Lower lobe of right lung (tissue), 2 donors: ENCODE measurements around the gene DLX5. TPM values are rescaled to one million over a fixed set of nuclear protein-coding genes. Genes with fewer than 3 reads are reported as not detected.

Experiments used
- ATAC-seq, 2 donors: fragments of 200-7000 bp; cut with Tn5 transposase; one replicate each; pipeline ENCODE4 v1.9.1; 2020 to 2022; ENCODE audit warnings: mild to moderate bottlenecking in 2 of 2, moderate library complexity in 2 of 2
- DNase-seq: peaks from one replicate; pipeline ENCODE4 v3.0.0-alpha.2; 2020
- H3K27ac ChIP-seq: fragments of 200-600 bp; one replicate; pipeline ENCODE4 v1.8.0; 2022
- H3K27me3 ChIP-seq: fragments of 200-600 bp; one replicate; pipeline ENCODE4 v1.8.0; 2022; ENCODE audit warnings: low read depth
- H3K36me3 ChIP-seq: fragments of 200-600 bp; one replicate; pipeline ENCODE4 v1.8.0; 2022; ENCODE audit warnings: mild to moderate bottlenecking
- H3K4me1 ChIP-seq: fragments of 200-600 bp; one replicate; pipeline ENCODE4 v1.8.0; 2022
- H3K4me3 ChIP-seq: fragments of 200-600 bp; one replicate; pipeline ENCODE4 v1.8.0; 2022; ENCODE audit warnings: mild to moderate bottlenecking
- H3K9me3 ChIP-seq: fragments of 200-600 bp; one replicate; pipeline ENCODE4 v1.8.0; 2022
- CTCF ChIP-seq: fragments of 200-600 bp; IDR thresholded peaks from one replicate; pipeline ENCODE4 v1.8.0; 2022; ENCODE audit warnings: antibody characterized with exemption, mild to moderate bottlenecking
- intact Hi-C: fragments of 100-400 bp; cut with DNase I; formaldehyde crosslinking; loops from one replicate; pipeline ENCODE4 v1.11.0; 2022
- total RNA-seq: library from RNA; stranded (reverse); fragmentation: NEBNext Ultra II Directional; extraction: Animal tissue kit (Norgen Biotek cat#: 25700); gene quantifications from one replicate; pipeline ENCODE4 v1.2.1, GENCODE V29; 2021
- donor health status: DM: no; HTN: yes; CAD: no; lungs with severe emphysema.

Gene DLX5
- total RNA-seq, 1 donor from 2014 or later, result not detected

- intact Hi-C loops, result no loop called here
- Histone ChIP-seq H3K4me1 (peaks cover 11% of the 10 kb centered on the region), H3K9me3 (no peaks in the 10 kb centered on the region), H3K36me3 (no peaks in the 10 kb centered on the region), H3K27me3 (peaks cover 98% of the 10 kb centered on the region), H3K4me3 (no peak overlapping the region), H3K27ac (no peak overlapping the region)
- ATAC-seq, result no peak
- DNase-seq, result no peak
- TF ChIP-seq CTCF, result no peak
These were observed 8.8 kb downstream of the DLX5 start for GRCh38 chr7:97015756-97016380.

- intact Hi-C loops, result no loop called here
- H3K27ac ChIP-seq, result no peak overlapping the region
- H3K36me3 ChIP-seq, result no peaks in the 10 kb centered on the region
- peaks cover 11% of the 10 kb centered on the region for H3K4me1 ChIP-seq
- DNase-seq (no peak), ATAC-seq (no peak)
- no peaks in the 10 kb centered on the region for H3K9me3 ChIP-seq
- H3K4me3 ChIP-seq, result no peak overlapping the region
- peaks cover 98% of the 10 kb centered on the region for H3K27me3 ChIP-seq
- no peak for TF ChIP-seq CTCF
These were observed 9.4 kb downstream of the DLX5 start for GRCh38 chr7:97015279-97015678.

GRCh38 chr7:97014145-97014750, 10.4 kb downstream of the DLX5 start:
- no peak for DNase-seq
- no peak for TF ChIP-seq CTCF
- intact Hi-C loops, result no loop called here

GRCh38 chr7:97013845-97014134, 10.8 kb downstream of the DLX5 start:
- no peak for ATAC-seq
- no peak overlapping the region for H3K27ac ChIP-seq
- no peak for TF ChIP-seq CTCF
- no peak for DNase-seq
- H3K36me3 ChIP-seq, result no peaks in the 10 kb centered on the region
- H3K27me3 ChIP-seq, result peaks cover 98% of the 10 kb centered on the region
- intact Hi-C loops, result no loop called here
- no peaks in the 10 kb centered on the region for H3K9me3 ChIP-seq
- no peak overlapping the region for H3K4me3 ChIP-seq
- H3K4me1 ChIP-seq, result peaks cover 11% of the 10 kb centered on the region

More at GRCh38 chr7:97014145-97014750, 10.4 kb downstream of the DLX5 start:
- Histone ChIP-seq H3K36me3 (no peaks in the 10 kb centered on the region), H3K4me1 (peaks cover 11% of the 10 kb centered on the region), H3K27ac (no peak overlapping the region), H3K27me3 (peaks cover 98% of the 10 kb centered on the region), H3K4me3 (no peak overlapping the region), H3K9me3 (no peaks in the 10 kb centered on the region)
- ATAC-seq, result no peak

GRCh38 chr7:97013134-97013844, 11.3 kb downstream of the DLX5 start:
- no peak for TF ChIP-seq CTCF
- DNase-seq, result no peak
- no peak overlapping the region for H3K27ac ChIP-seq
- peaks cover 98% of the 10 kb centered on the region for H3K27me3 ChIP-seq
- no peaks in the 10 kb centered on the region for H3K36me3 ChIP-seq
- no peak overlapping the region for H3K4me3 ChIP-seq
- H3K4me1 ChIP-seq, result peaks cover 11% of the 10 kb centered on the region
- no peaks in the 10 kb centered on the region for H3K9me3 ChIP-seq
- intact Hi-C loops, result no loop called here
- ATAC-seq, result no peak
